Erythroblast (primary cell): ENCODE results near the gene TRIP6.

Experiments used
- GATA1 ChIP-seq: IDR thresholded peaks from 2 replicates; pipeline ENCODE4 v1.6.1; 2011; ENCODE audit warnings: low read depth, mild to moderate bottlenecking, control low read depth, low read length, moderate library complexity
- POLR2A ChIP-seq: IDR thresholded peaks from 2 replicates; pipeline ENCODE4 v1.6.1; 2011; ENCODE audit warnings: mild to moderate bottlenecking, low read length

DNA sequence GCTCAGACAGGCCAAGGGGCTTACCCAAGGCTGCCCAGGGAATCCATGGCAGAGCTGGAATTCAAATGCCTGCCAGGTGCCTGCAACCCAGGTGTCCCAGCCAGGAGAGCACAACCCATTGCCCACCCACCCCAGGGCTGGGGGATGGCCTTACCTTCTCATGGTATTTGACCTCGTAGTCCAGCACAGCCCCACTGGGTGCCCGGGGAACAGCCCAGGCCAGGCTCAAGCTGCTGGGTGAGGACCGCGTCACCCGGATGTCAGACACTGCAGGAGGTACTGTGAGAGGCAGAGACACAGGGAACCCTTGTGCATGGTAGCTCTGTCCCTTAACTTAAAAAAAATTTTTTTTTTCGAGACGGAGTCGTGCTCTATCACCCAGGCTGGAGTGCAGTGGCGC, 48.8 kb upstream of the TRIP6 start:
- TF ChIP-seq POLR2A, result no peak
- no peak for TF ChIP-seq GATA1
